HEK293 (cell line): ENCODE measurements around the gene MTHFS.

ENCODE experiments used
- CTCF ChIA-PET: fragments of 350-600 bp; formaldehyde crosslinking; extraction: SDS; loops from one replicate; lab custom pipeline; 2021; ENCODE audit warnings: antibody characterized with exemption; lab: Yijun Ruan, JAX
- POLR2A ChIA-PET: fragments of 300-600 bp; formaldehyde crosslinking; extraction: SDS; loops from one replicate; lab custom pipeline; 2020; ENCODE audit warnings: antibody characterized with exemption, inconsistent platforms; lab: Yijun Ruan, JAX
- H3K27ac ChIP-seq: fragments of 200-500 bp; sonication (Bioruptor generic); 2 replicates; pipeline ENCODE4 v1.5.1; 2014; ENCODE audit warnings: low read depth, low read length, control low read depth, inconsistent platforms; ENCODE audit errors: extremely low read depth
- H3K36me3 ChIP-seq, 2 experiments: fragments of 200-500 bp in 1 of 2; sonication (Bioruptor generic) in 1 of 2; 1 replicate in 1 of 2; 2 replicates in 1 of 2; pipeline ENCODE4 v1.5.1; 2014 to 2017; ENCODE audit warnings: inconsistent platforms in 2 of 2, low read length in 2 of 2; ENCODE audit not compliant: control insufficient read depth in 2 of 2, insufficient read depth in 1 of 2
- H3K4me1 ChIP-seq: fragments of 200-500 bp; sonication (Bioruptor generic); 2 replicates; pipeline ENCODE4 v1.5.1; 2014; ENCODE audit warnings: mild to moderate bottlenecking, low read length, inconsistent platforms; ENCODE audit not compliant: control insufficient read depth, insufficient read depth
- H3K4me3 ChIP-seq: 2 replicates; pipeline ENCODE4 v1.5.1; 2011; ENCODE audit warnings: low read depth, mild to moderate bottlenecking, control low read depth, low read length, moderate library complexity
- H3K9me3 ChIP-seq: fragments of 200-500 bp; sonication (Bioruptor generic); 2 replicates; pipeline ENCODE4 v1.5.1; 2014; ENCODE audit warnings: low read depth, low read length, inconsistent platforms; ENCODE audit not compliant: control insufficient read depth, insufficient read depth
- BCL6B ChIP-seq: fragments of 450-650 bp; formaldehyde crosslinking; IDR thresholded peaks from 2 replicates; pipeline ENCODE4 v1.5.1; 2017; ENCODE audit warnings: missing biosample characterization, missing genetic modification characterization
- MEIS1 ChIP-seq: sonication (generic); formaldehyde crosslinking; IDR thresholded peaks from 2 replicates; pipeline ENCODE4 v1.8.1; 2022; ENCODE audit warnings: missing genetic modification reagents, mild to moderate bottlenecking, borderline replicate concordance
- RBAK ChIP-seq: fragments of 450-650 bp; formaldehyde crosslinking; IDR thresholded peaks from 2 replicates; pipeline ENCODE4 v1.5.1; 2016; ENCODE audit warnings: missing biosample characterization, missing genetic modification characterization
- TCF7L2 ChIP-seq: IDR thresholded peaks from 2 replicates; pipeline ENCODE4 v1.6.1; 2011; ENCODE audit warnings: low read depth, mild to moderate bottlenecking, inconsistent platforms, low read length, moderate library complexity, borderline replicate concordance
- ZBTB7A ChIP-seq: fragments of 450-650 bp; formaldehyde crosslinking; IDR thresholded peaks from 2 replicates; pipeline ENCODE4 v1.5.1; 2016; ENCODE audit warnings: low read depth, missing biosample characterization, missing genetic modification characterization
- ZIC2 ChIP-seq: fragments of 450-650 bp; formaldehyde crosslinking; IDR thresholded peaks from 2 replicates; pipeline ENCODE4 v1.5.1; 2016; ENCODE audit warnings: missing biosample characterization, missing genetic modification characterization
- ZNF19 ChIP-seq: fragments of 450-650 bp; formaldehyde crosslinking; IDR thresholded peaks from 2 replicates; pipeline ENCODE4; 2016; ENCODE audit warnings: missing biosample characterization, missing genetic modification characterization, low read depth
- ZNF416 ChIP-seq: fragments of 450-650 bp; formaldehyde crosslinking; IDR thresholded peaks from 2 replicates; pipeline ENCODE4 v1.5.1; 2016; ENCODE audit warnings: missing biosample characterization, missing genetic modification characterization
- ZNF544 ChIP-seq: fragments of 450-650 bp; formaldehyde crosslinking; IDR thresholded peaks from 2 replicates; pipeline ENCODE4 v1.5.0; 2017; ENCODE audit warnings: missing biosample characterization, missing genetic modification characterization
- ZNF664 ChIP-seq: fragments of 450-650 bp; formaldehyde crosslinking; IDR thresholded peaks from 2 replicates; pipeline ENCODE4 v1.5.1; 2016; ENCODE audit warnings: missing biosample characterization, missing genetic modification characterization
- ZNF76 ChIP-seq: fragments of 450-650 bp; formaldehyde crosslinking; IDR thresholded peaks from 2 replicates; pipeline ENCODE4; 2016; ENCODE audit warnings: low read depth, missing biosample characterization, missing genetic modification characterization, borderline replicate concordance
- ZNF785 ChIP-seq: fragments of 450-650 bp; formaldehyde crosslinking; IDR thresholded peaks from 2 replicates; pipeline ENCODE4 v1.5.1; 2016; ENCODE audit warnings: missing biosample characterization, missing genetic modification characterization
- TF ChIP-seq, protein P1 (sequence below): fragments of 450-650 bp; formaldehyde crosslinking; IDR thresholded peaks from 2 replicates; pipeline ENCODE4 v1.5.1; 2016; ENCODE audit warnings: missing biosample characterization, missing genetic modification characterization
- TF ChIP-seq, protein P2 (sequence below): fragments of 450-650 bp; formaldehyde crosslinking; IDR thresholded peaks from 2 replicates; pipeline ENCODE4 v1.5.1; 2016; ENCODE audit warnings: missing biosample characterization, missing genetic modification characterization

Gene MTHFS

GRCh38 chr15:79811406-79812405 lies 85.1 kb downstream of the MTHFS start:
- Histone ChIP-seq H3K9me3 (no peaks in the 10 kb centered on the region), H3K4me3 (no peak overlapping the region), H3K27ac (no peak overlapping the region), H3K4me1 (0 out of 2 replicates have a peak, but pooled peaks cover 5% of the 10 kb centered on the region), H3K36me3 (no peaks in the 10 kb centered on the region; a peak in 1 of 3 replicates)
- CTCF ChIA-PET = interaction anchor here (0.6 to 1.0 kb wide), 3 partner anchors 17 to 432 kb away, joined by 3 read pairs; no protein-coding TSS in a partner anchor
- POLR2A ChIA-PET = no interaction called here
- TF ChIP-seq ZNF664 (tag by site-specific recombination) = no peak
- TF ChIP-seq, all 188 proteins: peak for 0

DNA sequence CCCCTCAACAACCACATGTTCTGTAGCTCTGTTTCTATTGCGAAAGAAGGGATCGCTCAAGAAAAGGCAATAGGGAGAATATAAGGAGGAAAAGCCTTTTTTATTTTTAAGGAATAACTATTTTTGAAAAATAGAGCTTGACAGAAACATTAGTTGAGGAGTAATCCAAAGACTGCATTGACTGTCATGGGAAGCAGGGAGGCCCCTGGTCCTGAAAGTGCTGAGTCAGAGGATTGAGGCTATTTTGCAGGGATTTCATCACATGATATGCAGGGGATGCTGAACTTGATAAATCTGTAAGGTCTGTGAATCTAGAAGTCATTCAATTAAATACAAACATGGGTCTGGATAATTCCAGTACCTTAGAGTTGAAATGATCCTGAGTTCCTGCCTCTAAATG lies 92.0 kb downstream of the MTHFS start:
- no peak for TF ChIP-seq ZNF416 (tag by site-specific recombination)
- TF ChIP-seq, protein P1, sequence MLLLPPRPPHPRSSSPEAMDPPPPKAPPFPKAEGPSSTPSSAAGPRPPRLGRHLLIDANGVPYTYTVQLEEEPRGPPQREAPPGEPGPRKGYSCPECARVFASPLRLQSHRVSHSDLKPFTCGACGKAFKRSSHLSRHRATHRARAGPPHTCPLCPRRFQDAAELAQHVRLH (tag by site-specific recombination) = no peak
- no peaks in the 10 kb centered on the region for H3K36me3 ChIP-seq
- ChIA-PET POLR2A (no interaction called here), CTCF (interaction anchor here (0.7 kb wide), 1 partner anchor 53 kb away, joined by 4 read pairs; no protein-coding TSS in a partner anchor)
- no peak overlapping the region for H3K27ac ChIP-seq
- H3K4me3 ChIP-seq = no peak overlapping the region
- no peaks in the 10 kb centered on the region for H3K4me1 ChIP-seq
- H3K9me3 ChIP-seq = no peaks in the 10 kb centered on the region

DNA sequence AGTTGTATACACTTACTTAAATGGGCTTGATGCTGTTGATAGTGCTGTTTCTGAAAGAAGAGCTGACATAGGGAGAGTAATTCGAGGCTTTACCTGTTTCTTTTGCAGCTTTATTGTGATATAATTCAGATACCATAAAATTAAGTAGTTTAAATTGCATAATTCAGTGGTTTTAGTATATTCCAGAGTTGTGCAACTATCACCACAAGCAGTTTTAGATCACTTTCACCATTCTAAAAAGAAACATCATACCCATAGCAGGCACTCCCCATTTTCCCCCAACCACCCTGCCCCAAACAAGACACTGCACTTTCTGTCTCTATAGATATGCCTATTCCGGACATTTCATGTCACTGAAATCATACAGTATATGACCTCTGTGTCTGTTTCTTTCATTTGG lies 98.5 kb downstream of the MTHFS start:
- no peak overlapping the region for H3K4me3 ChIP-seq
- ChIA-PET POLR2A (no interaction called here), CTCF (no interaction called here)
- TF ChIP-seq ZNF76 (tag by site-specific recombination) (no peak), RBAK (tag by site-specific recombination) (no peak), BCL6B (no peak), MEIS1 (CRISPR knock-in tag) (no peak), ZBTB7A (tag by site-specific recombination) (no peak), ZNF785 (no peak), ZNF19 (tag by site-specific recombination) (no peak), ZNF544 (tag by site-specific recombination) (no peak), TCF7L2 (no peak), ZIC2 (no peak)
- TF ChIP-seq, protein P2, sequence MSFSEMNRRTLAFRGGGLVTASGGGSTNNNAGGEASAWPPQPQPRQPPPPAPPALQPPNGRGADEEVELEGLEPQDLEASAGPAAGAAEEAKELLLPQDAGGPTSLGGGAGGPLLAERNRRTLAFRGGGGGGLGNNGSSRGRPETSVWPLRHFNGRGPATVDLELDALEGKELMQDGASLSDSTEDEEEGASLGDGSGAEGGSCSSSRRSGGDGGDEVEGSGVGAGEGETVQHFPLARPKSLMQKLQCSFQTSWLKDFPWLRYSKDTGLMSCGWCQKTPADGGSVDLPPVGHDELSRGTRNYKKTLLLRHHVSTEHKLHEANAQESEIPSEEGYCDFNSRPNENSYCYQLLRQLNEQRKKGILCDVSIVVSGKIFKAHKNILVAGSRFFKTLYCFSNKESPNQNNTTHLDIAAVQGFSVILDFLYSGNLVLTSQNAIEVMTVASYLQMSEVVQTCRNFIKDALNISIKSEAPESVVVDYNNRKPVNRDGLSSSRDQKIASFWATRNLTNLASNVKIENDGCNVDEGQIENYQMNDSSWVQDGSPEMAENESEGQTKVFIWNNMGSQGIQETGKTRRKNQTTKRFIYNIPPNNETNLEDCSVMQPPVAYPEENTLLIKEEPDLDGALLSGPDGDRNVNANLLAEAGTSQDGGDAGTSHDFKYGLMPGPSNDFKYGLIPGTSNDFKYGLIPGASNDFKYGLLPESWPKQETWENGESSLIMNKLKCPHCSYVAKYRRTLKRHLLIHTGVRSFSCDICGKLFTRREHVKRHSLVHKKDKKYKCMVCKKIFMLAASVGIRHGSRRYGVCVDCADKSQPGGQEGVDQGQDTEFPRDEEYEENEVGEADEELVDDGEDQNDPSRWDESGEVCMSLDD = no peak
- TF ChIP-seq, all 188 proteins: peak for 0
- Histone ChIP-seq H3K27ac (no peak overlapping the region), H3K4me1 (no peaks in the 10 kb centered on the region), H3K9me3 (no peaks in the 10 kb centered on the region), H3K36me3 (no peaks in the 10 kb centered on the region)
